Islet of Langerhans (tissue), 1 donor: ENCODE data around the gene SLC5A9.
"Not testable (repeated sequence)": the region's sequence is repeated elsewhere in the genome, so short reads cannot be mapped to it uniquely, and the experiment has no call there.

ENCODE experiments used
- FAIRE-seq: peaks from one replicate; lab custom pipeline; 2011; peaks lifted over from hg19 to GRCh38; lab: Jason Lieb, UNC

The SLC5A9 gene

GRCh38 chr1:48214366-48214765 lies 8.2 kb upstream of the SLC5A9 start:
- FAIRE-seq: not testable (repeated sequence)

DNA sequence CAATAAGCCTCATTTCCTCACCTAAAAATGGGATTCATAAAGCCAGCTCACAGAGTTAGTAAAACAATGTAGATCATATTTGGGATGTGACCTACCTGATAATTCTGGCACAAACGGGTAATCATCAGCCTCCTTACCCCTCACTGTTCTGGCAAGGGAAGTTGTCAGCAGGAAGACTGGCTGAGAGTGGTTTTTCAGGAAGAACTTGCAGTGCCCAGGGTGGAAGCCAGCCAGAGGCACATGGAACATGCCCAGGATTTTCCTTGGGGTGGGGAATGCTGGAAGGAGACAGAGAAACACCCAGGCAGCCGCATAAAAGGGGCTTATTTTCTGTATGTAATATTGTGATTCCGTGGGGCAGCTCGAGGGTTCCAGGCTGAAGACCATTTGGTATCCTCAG lies 7.7 kb upstream of the SLC5A9 start:
- FAIRE-seq: no peak

DNA sequence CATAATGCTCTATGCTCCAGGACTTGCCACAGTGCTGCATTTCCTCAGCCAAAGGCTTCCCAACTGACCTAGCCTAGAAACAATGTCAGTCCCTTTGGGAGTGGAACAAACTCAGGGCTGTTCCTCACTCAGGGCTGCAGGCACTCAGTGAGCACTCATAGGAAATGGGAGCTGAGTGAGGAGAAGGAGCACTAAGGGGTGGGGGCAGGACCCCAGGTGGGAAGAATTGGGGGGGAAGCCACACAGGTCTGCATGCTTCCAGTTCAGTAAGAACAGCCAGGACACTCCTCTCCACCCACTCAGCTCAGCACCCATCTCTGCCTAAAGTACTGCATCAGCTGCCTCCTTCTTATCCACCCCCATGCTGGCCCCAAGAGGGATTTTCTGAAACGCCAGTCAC lies 7.3 kb upstream of the SLC5A9 start:
- no peak for FAIRE-seq

DNA sequence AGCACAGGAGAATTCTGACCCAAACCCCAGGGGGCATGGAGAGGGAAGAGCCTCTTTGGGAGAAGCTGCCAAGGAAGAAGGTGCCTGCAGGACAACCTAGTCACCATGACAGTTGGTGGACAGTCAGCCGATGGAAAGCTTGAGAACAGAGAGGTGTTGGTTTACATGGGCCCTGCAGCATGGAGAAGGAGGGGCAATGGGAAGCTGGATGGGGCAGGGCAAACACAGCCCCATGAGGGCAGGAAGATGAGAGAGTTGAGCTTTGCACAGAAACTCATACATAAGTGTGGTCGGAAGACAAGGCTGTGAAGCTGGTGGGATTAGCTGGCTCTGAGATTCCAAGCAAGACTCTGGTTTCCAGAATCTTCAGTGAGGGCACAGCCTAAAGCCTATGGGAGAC lies 6.6 kb upstream of the SLC5A9 start:
- FAIRE-seq: no peak

GRCh38 chr1:48216313-48216712 lies 6.2 kb upstream of the SLC5A9 start:
- FAIRE-seq: no peak

DNA sequence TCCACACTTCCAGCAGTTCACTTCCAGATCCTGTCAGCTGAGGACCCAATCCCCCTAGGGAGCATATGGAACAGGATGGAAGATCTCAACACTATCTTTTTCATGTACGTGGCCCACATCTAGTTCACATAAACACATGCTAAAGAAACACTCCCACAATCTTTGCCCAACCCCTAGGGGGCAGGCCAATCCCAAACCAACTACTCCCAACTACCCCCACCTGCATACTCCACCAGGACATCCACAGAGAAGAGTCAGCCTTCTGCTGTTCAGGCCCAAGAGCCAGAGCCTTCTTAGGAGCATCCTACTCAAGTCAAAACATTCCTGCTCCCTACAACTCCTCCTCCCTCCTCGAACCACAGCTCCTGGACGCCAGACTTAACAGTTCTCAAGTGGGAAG lies 5.6 kb upstream of the SLC5A9 start:
- FAIRE-seq: no peak

DNA sequence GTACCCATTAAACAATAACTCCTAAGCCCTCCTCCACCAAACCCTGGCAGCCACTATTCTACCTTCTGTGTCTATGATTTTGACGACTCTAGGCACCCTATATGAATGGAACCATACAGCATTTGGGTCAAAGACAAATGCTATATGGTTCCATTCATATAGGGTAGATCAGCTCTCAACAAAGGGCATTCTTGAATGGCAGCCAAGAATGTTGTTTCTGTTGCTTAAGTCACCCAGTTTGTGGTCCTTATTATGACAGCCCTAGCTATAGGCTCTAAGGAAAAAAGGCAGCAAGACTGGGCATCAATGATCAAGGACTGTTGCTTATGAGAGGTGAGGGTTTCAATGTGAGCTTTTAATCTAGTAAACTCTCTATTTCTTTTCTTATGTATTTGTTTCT lies 4.7 kb upstream of the SLC5A9 start:
- FAIRE-seq: no peak

DNA sequence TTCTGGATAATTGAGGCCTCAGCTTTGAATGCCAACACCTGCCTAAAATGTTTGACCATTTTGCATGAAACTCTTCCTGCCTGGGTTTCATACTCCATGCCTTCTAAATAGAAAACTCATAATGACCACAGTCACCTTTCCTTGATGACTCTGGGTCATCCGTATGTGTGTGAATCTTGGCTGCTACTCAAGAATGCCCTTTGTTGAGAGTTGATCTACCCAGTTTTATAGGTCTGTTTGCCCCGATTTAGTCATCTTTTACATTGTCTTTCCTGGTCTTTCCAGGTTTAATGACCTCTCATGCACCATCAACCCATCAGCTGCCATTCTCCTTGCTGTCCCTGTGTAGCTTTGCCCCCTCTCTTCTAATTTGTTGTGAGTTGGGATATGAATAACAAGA lies 2.7 kb upstream of the SLC5A9 start:
- FAIRE-seq: no peak

DNA sequence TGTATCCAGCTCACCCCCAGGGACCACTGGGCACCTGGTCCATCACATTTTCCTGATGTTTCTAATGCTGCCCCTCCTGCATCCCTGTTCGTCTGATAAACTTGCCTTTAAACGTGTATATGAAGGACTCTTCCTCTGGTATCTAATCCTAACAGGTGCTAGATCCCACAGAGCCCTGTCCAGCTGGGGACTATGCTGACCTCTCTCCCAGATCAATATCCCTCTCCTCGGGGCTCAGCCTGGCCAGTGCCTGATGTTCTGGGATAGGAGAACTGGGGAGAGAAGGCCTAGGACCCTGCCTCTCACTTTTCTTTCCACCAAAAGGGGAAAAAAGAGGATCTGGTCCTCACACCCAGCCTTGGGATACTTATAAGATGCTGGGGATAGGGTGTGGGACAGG lies 1.4 kb upstream of the SLC5A9 start:
- FAIRE-seq: no peak

- no peak for FAIRE-seq
These were observed 859 bp upstream of the SLC5A9 start for GRCh38 chr1:48221657-48222056.

GRCh38 chr1:48223366-48224240 lies 1.1 kb downstream of the SLC5A9 start:
- FAIRE-seq: no peak

GRCh38 chr1:48224791-48225190 lies 2.3 kb downstream of the SLC5A9 start:
- FAIRE-seq: no peak

DNA sequence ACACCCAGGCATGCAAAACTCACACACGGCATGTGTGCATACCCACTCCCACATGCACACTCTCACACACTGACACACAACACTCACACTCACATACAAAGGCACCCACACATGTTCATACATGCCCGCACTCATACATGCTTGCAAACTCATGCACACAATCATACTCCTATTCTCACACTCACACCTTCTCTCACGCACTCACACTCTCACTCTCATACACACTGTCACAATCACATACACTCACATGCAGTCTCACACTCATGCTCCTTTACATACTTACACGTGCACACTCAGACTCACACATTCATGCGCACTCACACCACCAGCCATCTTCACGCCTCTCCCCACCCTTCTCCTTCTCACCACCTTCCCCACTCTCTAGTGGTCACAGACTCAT lies 3.1 kb downstream of the SLC5A9 start:
- no peak for FAIRE-seq

GRCh38 chr1:48227165-48228013 lies 4.9 kb downstream of the SLC5A9 start:
- FAIRE-seq: no peak

- FAIRE-seq: no peak
These were observed 5.6 kb downstream of the SLC5A9 start for GRCh38 chr1:48228156-48228555.

- no peak for FAIRE-seq
These were observed 6.8 kb downstream of the SLC5A9 start for GRCh38 chr1:48229317-48229716.

DNA sequence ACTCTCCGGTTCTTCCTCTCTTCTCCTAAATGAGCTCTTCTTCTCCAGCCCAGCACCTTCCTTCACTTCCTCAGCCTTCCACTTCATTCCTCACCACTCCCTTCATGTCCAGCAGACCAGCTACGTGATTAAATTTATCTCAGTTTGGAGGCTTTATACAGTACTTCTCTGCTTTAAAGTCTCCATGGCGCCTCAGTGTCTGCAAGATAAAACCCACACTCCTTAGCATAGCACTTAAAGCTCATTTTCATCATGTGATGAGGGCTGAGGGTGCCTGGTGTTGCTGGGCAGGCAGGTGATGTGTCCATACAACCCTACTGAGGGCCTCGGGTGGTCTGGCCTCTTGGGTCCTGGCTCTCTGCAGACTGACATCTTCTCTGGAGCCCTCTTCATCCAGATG lies 7.7 kb downstream of the SLC5A9 start:
- no peak for FAIRE-seq

DNA sequence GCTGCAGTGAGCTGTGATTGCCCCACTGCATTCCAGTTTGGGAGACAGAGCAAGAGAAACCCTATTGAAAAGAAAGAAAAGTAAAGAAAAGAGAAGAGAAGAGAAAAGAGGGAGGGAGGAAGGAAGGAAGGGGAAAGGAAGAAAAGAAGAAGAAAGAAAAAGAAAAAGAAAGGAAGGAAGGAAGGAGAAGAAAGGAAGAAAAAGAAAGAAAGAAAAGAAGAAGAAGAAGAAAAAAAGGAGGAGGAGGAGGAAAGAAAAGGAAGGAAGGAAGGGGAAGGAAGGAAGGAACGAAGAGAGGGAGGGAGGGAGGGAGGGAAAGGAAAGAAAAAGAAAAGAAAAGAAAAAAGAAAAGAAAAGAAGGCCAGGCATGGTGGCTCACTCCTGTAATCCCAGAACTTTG lies 10.2 kb downstream of the SLC5A9 start:
- FAIRE-seq: no peak

DNA sequence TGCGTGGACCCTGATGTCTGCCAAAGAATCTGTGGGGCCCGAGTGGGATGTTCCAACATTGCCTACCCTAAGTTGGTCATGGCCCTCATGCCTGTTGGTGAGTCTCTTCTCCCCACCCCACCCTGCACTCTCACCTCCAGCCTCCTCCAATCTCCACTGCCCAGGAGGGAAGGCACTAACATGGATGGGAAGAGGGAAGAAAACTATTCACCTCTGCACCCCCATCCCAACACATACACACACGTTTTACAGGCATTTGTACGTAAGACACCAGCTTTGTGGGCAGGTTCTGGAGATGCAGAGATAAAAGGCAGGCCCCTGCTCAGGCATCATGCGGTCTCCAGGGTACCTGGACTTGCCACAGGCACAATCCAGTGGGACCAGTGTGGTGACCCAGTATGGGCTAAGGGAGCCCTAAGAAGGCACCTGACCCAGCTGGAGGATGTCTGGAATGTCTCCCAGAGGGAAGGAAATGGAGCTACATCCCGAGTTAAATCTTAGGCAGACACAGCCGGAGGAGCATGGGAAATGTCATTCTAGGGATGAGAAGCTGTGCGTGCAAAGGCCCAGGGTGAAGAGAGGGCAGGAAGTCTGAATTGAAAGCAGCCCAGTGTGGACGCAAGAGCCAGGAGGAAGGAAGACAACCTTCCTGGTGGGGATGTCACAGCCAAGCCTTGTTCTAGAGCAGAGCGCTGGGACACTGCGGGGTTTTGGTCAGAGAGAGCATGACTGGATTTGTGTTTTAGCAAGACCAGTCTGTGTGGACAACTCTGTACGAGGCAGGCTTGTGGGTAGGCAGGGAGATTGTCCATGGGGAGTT lies 11.4 kb downstream of the SLC5A9 start:
- no peak for FAIRE-seq

GRCh38 chr1:48235652-48236051 lies 13.1 kb downstream of the SLC5A9 start:
- no peak for FAIRE-seq

GRCh38 chr1:48236716-48237470 lies 14.4 kb downstream of the SLC5A9 start:
- peak; percentile 89 for FAIRE-seq
